A549 (cell line): ENCODE results near the gene SAA1. TPM values are rescaled to one million over a fixed set of nuclear protein-coding genes. Genes with fewer than 3 reads are reported as not detected.

Experiments
- ATAC-seq, 2 experiments: fragments of 200-7000 bp in 1 of 2; fragments of >200 bp in 1 of 2; cut with Nextera tagmentation in 1 of 2; cut with Tn5 transposase in 1 of 2; 3 replicates each; pipeline versions ENCODE4 v1.8.0 to v1.9.1; 2018 to 2020; ENCODE audit warnings: mild to moderate bottlenecking in 1 of 2, moderate library complexity in 1 of 2
- CTCF ChIA-PET: fragments of 300-600 bp; sonication (Branson Sonifier 250); formaldehyde crosslinking; extraction: SDS; loops from one replicate; lab custom pipeline; 2021; ENCODE audit warnings: antibody characterized with exemption, inconsistent platforms; lab: Yijun Ruan, JAX
- POLR2A ChIA-PET: fragments of 350-600 bp; formaldehyde crosslinking; extraction: SDS; loops from one replicate; lab custom pipeline; 2021; ENCODE audit warnings: antibody characterized with exemption, inconsistent platforms; lab: Yijun Ruan, JAX
- DNase-seq, 2 experiments: peaks; one replicate each; pipeline versions ENCODE4 v3.0.0 to v3.0.0-alpha.2; 2011 to 2016; ENCODE audit warnings: low read depth in 1 of 2, low spot score in 1 of 2
- FAIRE-seq: peaks from 2 replicates; lab custom pipeline; 2011; peaks lifted over from hg19 to GRCh38; lab: Jason Lieb, UNC
- H3K27ac ChIP-seq, 2 experiments: fragments of >200 bp; sonication (Bioruptor Twin); formaldehyde crosslinking; 3 replicates each; pipeline ENCODE4 v1.5.1; 2016 to 2017
- H3K4me1 ChIP-seq: fragments of >200 bp; sonication (Bioruptor Twin); formaldehyde crosslinking; 3 replicates; pipeline ENCODE4 v1.6.1; 2016
- H3K4me2 ChIP-seq: fragments of >200 bp; sonication (Bioruptor Twin); formaldehyde crosslinking; 3 replicates; pipeline ENCODE4 v1.6.1; 2016
- H3K4me3 ChIP-seq: fragments of >200 bp; sonication (Bioruptor Twin); formaldehyde crosslinking; 3 replicates; pipeline ENCODE4 v1.5.1; 2016
- H3K9me3 ChIP-seq: fragments of >200 bp; sonication (Bioruptor Twin); formaldehyde crosslinking; 3 replicates; pipeline ENCODE4 v1.6.1; 2016
- BHLHE40 ChIP-seq: IDR thresholded peaks from 2 replicates; pipeline ENCODE4 v1.6.1; 2012; ENCODE audit warnings: low read depth, low read length, inconsistent platforms
- CEBPB ChIP-seq, 2 experiments: fragments of >200 bp in 1 of 2; sonication (Bioruptor Twin) in 1 of 2; formaldehyde crosslinking in 1 of 2; IDR thresholded peaks; 2 replicates each; pipeline ENCODE4 v1.6.1; 2012 to 2016
- CHD2 ChIP-seq: fragments of 150-350 bp; IDR thresholded peaks from 2 replicates; pipeline ENCODE4 v1.6.1; 2014; ENCODE audit warnings: low read length; ENCODE audit not compliant: partially characterized antibody
- EHF ChIP-seq: fragments of 250-450 bp; sonication (Bioruptor Pico); IDR thresholded peaks from 2 replicates; pipeline ENCODE4 v1.5.0; 2020; ENCODE audit warnings: mild to moderate bottlenecking
- EP300 ChIP-seq, 2 experiments: fragments of >200 bp; sonication (Bioruptor Twin); formaldehyde crosslinking; IDR thresholded peaks; 2 replicates in 1 of 2; 3 replicates in 1 of 2; pipeline ENCODE4 v1.6.1; 2016 to 2017
- FOSB ChIP-seq: fragments of 250-450 bp; sonication (Bioruptor Pico); IDR thresholded peaks from 2 replicates; pipeline ENCODE4 v1.5.0; 2020; ENCODE audit warnings: mild to moderate bottlenecking, moderate library complexity
- FOSL2 ChIP-seq, 2 experiments: fragments of 450-650 bp in 1 of 2; fragments of >200 bp in 1 of 2; sonication (Bioruptor Twin) in 1 of 2; formaldehyde crosslinking; IDR thresholded peaks; 2 replicates each; pipeline versions ENCODE4 v1.5.0 to v1.6.1; 2016 to 2020; ENCODE audit warnings: mild to moderate bottlenecking in 1 of 2, moderate library complexity in 1 of 2
- FOXS1 ChIP-seq: fragments of 250-450 bp; sonication (Bioruptor Pico); IDR thresholded peaks from 2 replicates; pipeline ENCODE4 v1.5.0; 2020; ENCODE audit warnings: mild to moderate bottlenecking, moderate library complexity
- GATA3 ChIP-seq: IDR thresholded peaks from 2 replicates; pipeline ENCODE4 v1.6.1; 2012; ENCODE audit warnings: borderline replicate concordance
- JUNB ChIP-seq: fragments of >200 bp; sonication (Bioruptor Twin); formaldehyde crosslinking; IDR thresholded peaks from 2 replicates; pipeline ENCODE4 v1.6.1; 2016
- MAFK ChIP-seq: fragments of 450-650 bp; IDR thresholded peaks from 2 replicates; pipeline ENCODE4 v1.6.1; 2014; ENCODE audit not compliant: partially characterized antibody
- PHF8 ChIP-seq: fragments of 200-600 bp; sonication (generic); IDR thresholded peaks from 2 replicates; pipeline ENCODE4 v1.6.1; 2016; ENCODE audit warnings: low read depth, mild to moderate bottlenecking, antibody characterized with exemption, moderate library complexity, borderline replicate concordance
- RARB ChIP-seq: fragments of 250-450 bp; sonication (Bioruptor Pico); IDR thresholded peaks from 2 replicates; pipeline ENCODE4 v1.8.0; 2021; ENCODE audit warnings: mild to moderate bottlenecking, moderate library complexity
- RNF2 ChIP-seq: fragments of 200-600 bp; sonication (generic); IDR thresholded peaks from 2 replicates; pipeline ENCODE4 v1.6.1; 2016; ENCODE audit warnings: low read depth, mild to moderate bottlenecking, antibody characterized with exemption, moderate library complexity, borderline replicate concordance
- SMC3 ChIP-seq: fragments of >200 bp; sonication (Bioruptor Twin); formaldehyde crosslinking; IDR thresholded peaks from 3 replicates; pipeline ENCODE4 v1.6.1; 2018; ENCODE audit warnings: inconsistent platforms
- SREBF2 ChIP-seq: fragments of 450-650 bp; IDR thresholded peaks from 2 replicates; pipeline ENCODE4 v1.6.1; 2014; ENCODE audit warnings: mild to moderate bottlenecking, moderate library complexity
- ZNF302 ChIP-seq: fragments of 250-450 bp; sonication (Bioruptor Pico); IDR thresholded peaks from 2 replicates; pipeline ENCODE4 v1.9.0; 2021; ENCODE audit warnings: inconsistent platforms, mild to moderate bottlenecking, moderate library complexity
- WGBS: methylation state at CpG from one replicate; pipeline ENCODE4 v1.1.6; 2017; ENCODE audit errors: missing lambda C conversion rate; 5-methylcytosine and 5-hydroxymethylcytosine counted together
- polyA minus RNA-seq: library from RNA; depleted of rRNA, polyadenylated mRNA; stranded (reverse); fragments of >200 nt; gene quantifications from 2 replicates; pipeline ENCODE4 v1.2.3, GENCODE V29; 2011; rRNA and poly(A)+ RNA removed
- polyA plus RNA-seq, 4 experiments: library from polyadenylated mRNA; depleted of rRNA in 3 of 4; stranded (reverse); fragments of >200 nt; fragmentation: RNase III in 1 of 4; extraction: RNeasy Plus Mini Kit Qiagen cat#74134 plus additional on column Dnase treatment in 1 of 4; gene quantifications; 2 replicates in 3 of 4; 3 replicates in 1 of 4; pipeline ENCODE4 v1.2.3, GENCODE V29; 2011 to 2017
- TF ChIP-seq, protein P1 (sequence below): IDR thresholded peaks from 2 replicates; pipeline ENCODE4 v1.6.1; 2012; ENCODE audit warnings: low read depth, borderline replicate concordance
- TF ChIP-seq, protein P2 (sequence below): fragments of 200-600 bp; sonication (generic); IDR thresholded peaks from 2 replicates; pipeline ENCODE4 v1.6.1; 2016; ENCODE audit warnings: antibody characterized with exemption, mild to moderate bottlenecking, moderate library complexity
- TF ChIP-seq, protein P3 (sequence below): IDR thresholded peaks from 2 replicates; pipeline ENCODE4 v1.6.1; 2012

SAA1 gene
- 0.29 TPM in 1 of 2 replicates, not detected in the other for polyA plus RNA-seq (2011; rRNA removed)
- 0.18 TPM in 1 of 2 replicates, not detected in the other for polyA plus RNA-seq (2012; cell fraction: cytosol; rRNA removed)
- polyA plus RNA-seq (2012; cell fraction: nucleus; rRNA removed): 0.11 TPM in 1 of 2 replicates, not detected in the other
- polyA plus RNA-seq (2017; fragmentation: RNase III; extraction: RNeasy Plus Mini Kit Qiagen cat#74134 plus additional on column Dnase treatment): 0.37 to 0.64 TPM (median 0.44 TPM) in 3 replicates
- not detected in 2 replicates for polyA minus RNA-seq

DNA sequence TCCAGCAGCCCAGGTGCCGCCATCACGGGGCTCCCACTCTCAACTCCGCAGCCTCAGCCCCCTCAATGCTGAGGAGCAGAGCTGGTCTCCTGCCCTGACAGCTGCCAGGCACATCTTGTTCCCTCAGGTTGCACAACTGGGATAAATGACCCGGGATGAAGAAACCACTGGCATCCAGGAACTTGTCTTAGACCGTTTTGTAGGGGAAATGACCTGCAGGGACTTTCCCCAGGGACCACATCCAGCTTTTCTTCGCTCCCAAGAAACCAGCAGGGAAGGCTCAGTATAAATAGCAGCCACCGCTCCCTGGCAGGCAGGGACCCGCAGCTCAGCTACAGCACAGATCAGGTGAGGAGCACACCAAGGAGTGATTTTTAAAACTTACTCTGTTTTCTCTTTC, at the start of gene SAA1:
Gene SAA1 (plus strand): TSS at position 316 of the 400 bp plus-strand sequence. CDS start 624 bp downstream, outside the sequence.
- no peak for FAIRE-seq
- no peak within 1 kb of the TSS for H3K4me2 ChIP-seq
- 0 out of 3 replicates have a peak, but pooled peaks cover 4% of the 10 kb centered on the region for H3K4me1 ChIP-seq
- no peak for TF ChIP-seq EHF (CRISPR knock-in tag)
- no peak for TF ChIP-seq RNF2
- TF ChIP-seq CEBPB (IDR thresholded peaks at IDR 0.05): no peak
- TF ChIP-seq, protein P1, sequence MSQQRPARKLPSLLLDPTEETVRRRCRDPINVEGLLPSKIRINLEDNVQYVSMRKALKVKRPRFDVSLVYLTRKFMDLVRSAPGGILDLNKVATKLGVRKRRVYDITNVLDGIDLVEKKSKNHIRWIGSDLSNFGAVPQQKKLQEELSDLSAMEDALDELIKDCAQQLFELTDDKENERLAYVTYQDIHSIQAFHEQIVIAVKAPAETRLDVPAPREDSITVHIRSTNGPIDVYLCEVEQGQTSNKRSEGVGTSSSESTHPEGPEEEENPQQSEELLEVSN: no peak
- TF ChIP-seq ZNF302 (CRISPR knock-in tag): no peak
- TF ChIP-seq FOSL2 (IDR thresholded peaks at IDR 0.05): no peak
- no peak for TF ChIP-seq FOSL2 (CRISPR knock-in tag; IDR thresholded peaks at IDR 0.05)
- no peak for TF ChIP-seq GATA3
- TF ChIP-seq, protein P2, sequence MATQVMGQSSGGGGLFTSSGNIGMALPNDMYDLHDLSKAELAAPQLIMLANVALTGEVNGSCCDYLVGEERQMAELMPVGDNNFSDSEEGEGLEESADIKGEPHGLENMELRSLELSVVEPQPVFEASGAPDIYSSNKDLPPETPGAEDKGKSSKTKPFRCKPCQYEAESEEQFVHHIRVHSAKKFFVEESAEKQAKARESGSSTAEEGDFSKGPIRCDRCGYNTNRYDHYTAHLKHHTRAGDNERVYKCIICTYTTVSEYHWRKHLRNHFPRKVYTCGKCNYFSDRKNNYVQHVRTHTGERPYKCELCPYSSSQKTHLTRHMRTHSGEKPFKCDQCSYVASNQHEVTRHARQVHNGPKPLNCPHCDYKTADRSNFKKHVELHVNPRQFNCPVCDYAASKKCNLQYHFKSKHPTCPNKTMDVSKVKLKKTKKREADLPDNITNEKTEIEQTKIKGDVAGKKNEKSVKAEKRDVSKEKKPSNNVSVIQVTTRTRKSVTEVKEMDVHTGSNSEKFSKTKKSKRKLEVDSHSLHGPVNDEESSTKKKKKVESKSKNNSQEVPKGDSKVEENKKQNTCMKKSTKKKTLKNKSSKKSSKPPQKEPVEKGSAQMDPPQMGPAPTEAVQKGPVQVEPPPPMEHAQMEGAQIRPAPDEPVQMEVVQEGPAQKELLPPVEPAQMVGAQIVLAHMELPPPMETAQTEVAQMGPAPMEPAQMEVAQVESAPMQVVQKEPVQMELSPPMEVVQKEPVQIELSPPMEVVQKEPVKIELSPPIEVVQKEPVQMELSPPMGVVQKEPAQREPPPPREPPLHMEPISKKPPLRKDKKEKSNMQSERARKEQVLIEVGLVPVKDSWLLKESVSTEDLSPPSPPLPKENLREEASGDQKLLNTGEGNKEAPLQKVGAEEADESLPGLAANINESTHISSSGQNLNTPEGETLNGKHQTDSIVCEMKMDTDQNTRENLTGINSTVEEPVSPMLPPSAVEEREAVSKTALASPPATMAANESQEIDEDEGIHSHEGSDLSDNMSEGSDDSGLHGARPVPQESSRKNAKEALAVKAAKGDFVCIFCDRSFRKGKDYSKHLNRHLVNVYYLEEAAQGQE: no peak
- no peak for TF ChIP-seq SREBF2
- TF ChIP-seq RARB (CRISPR knock-in tag): no peak
- TF ChIP-seq BHLHE40: no peak
- TF ChIP-seq CHD2: no peak
- TF ChIP-seq JUNB: no peak
- no peak for TF ChIP-seq FOSB
- no peak for TF ChIP-seq PHF8
- TF ChIP-seq, protein P3, sequence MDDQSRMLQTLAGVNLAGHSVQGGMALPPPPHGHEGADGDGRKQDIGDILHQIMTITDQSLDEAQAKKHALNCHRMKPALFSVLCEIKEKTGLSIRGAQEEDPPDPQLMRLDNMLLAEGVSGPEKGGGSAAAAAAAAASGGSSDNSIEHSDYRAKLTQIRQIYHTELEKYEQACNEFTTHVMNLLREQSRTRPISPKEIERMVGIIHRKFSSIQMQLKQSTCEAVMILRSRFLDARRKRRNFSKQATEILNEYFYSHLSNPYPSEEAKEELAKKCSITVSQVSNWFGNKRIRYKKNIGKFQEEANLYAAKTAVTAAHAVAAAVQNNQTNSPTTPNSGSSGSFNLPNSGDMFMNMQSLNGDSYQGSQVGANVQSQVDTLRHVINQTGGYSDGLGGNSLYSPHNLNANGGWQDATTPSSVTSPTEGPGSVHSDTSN: no peak
- TF ChIP-seq FOXS1 (CRISPR knock-in tag): no peak
- TF ChIP-seq MAFK: no peak
- TF ChIP-seq EP300 (IDR thresholded peaks at IDR 0.05): no peak
- TF ChIP-seq, all 56 proteins: peak for 0
- Histone ChIP-seq H3K9me3 (no peaks in the 10 kb centered on the region), H3K27ac (no peak within 1 kb of the TSS; a peak in 1 of 6 replicates), H3K4me3 (no peak within 1 kb of the TSS)
- DNase-seq (no peak), ATAC-seq (no peak; a peak in 1 of 6 replicates)
- POLR2A ChIA-PET: no interaction called here
- WGBS: 56% methylated on average over 8 of the region's 8 CpGs
- CTCF ChIA-PET: no interaction called here

DNA sequence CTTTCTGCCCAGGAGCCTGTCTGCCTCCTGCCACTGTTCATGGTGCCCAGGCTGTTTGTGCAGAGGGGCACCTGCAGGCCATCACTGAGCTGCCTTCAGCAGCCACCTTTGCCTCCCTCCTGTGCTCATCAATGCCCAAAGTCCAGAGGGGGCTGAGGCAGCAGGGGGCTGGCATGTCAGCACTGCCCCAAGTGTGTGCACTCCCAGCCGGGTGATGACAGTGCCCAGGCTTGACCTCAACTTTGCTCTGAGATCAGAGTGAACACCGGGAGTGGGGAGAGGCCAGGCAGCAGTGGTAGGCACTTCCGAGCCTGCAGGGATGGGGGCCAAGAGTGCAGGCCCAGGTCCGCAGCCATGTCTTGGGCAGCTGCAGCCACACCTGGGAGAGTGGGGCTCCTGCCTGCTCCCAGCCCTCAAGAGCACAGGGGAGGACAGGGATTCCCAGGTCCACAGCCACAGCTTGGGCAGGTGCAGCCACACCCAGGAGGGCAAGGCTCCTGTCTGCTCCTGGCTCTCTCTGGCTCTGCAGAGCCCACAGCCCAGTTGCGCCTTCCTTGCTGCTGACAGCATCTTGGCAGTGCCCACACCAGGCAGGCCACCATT, 44.7 kb upstream of the SAA1 start:
- Histone ChIP-seq H3K4me2 (no peak overlapping the region), H3K9me3 (no peaks in the 10 kb centered on the region), H3K4me1 (no peaks in the 10 kb centered on the region), H3K27ac (no peak overlapping the region), H3K4me3 (no peak overlapping the region)
- WGBS: 12% methylated on average over 4 of the region's 5 CpGs
- TF ChIP-seq SMC3: no peak
- ChIA-PET POLR2A (interaction anchor here (0.6 kb wide), 1 partner anchor 14 kb away, joined by 3 read pairs; no protein-coding TSS in a partner anchor), CTCF (interaction anchor here (1.2 kb wide), 1 partner anchor 11 kb away, joined by 5 read pairs; no protein-coding TSS in a partner anchor)
- peak in 1 of 2 experiments; percentile 43; a peak in 3 of 6 replicates for ATAC-seq
- FAIRE-seq: no peak
- no peak for DNase-seq
